Measurements from ENCODE around the gene OLA1. TPM values are rescaled to one million over a fixed set of nuclear protein-coding genes. Genes with fewer than 3 reads are reported as not detected.

The OLA1 gene
- total RNA-seq, 2 donors from 2014 or later = 127 to 181 TPM

- Histone ChIP-seq H3K4me3 (ENCODE audit: low read length) (no peak overlapping the region), H3K9me3 (ENCODE audit: control insufficient read depth, low read length) (no peaks in the 10 kb centered on the region), H3K4me1 (ENCODE audit: control insufficient read depth, insufficient read depth, low read length) (peaks cover 19% of the 10 kb centered on the region), H3K36me3 (ENCODE audit: control insufficient read depth, insufficient read depth, low read length) (no peaks in the 10 kb centered on the region), H3K27me3 (ENCODE audit: control insufficient read depth, insufficient read depth, low read length, poor library complexity, severe bottlenecking) (no peaks in the 10 kb centered on the region), H3K9ac (ENCODE audit: extremely low read depth, low read length, poor library complexity, severe bottlenecking) (no peak overlapping the region), H3K27ac (ENCODE audit: low read depth, low read length) (no peak overlapping the region)
- Mint-ChIP-seq H3K27ac (no peak overlapping the region), H3K4me1 (peaks cover 18% of the 10 kb centered on the region), H3K9me3 (no peaks in the 10 kb centered on the region), H3K36me3 (ENCODE audit: low read depth) (no peaks in the 10 kb centered on the region), H3K27me3 (ENCODE audit: insufficient read depth) (no peaks in the 10 kb centered on the region), H3K4me3 (no peak overlapping the region)
- 89 to 94% methylated on average over 18 to 23 of the region's 23 CpGs for WGBS, 2 experiments (ENCODE audit: insufficient coverage in 1 of 2, insufficient read length in 1 of 2)
- TF ChIP-seq, protein P1, sequence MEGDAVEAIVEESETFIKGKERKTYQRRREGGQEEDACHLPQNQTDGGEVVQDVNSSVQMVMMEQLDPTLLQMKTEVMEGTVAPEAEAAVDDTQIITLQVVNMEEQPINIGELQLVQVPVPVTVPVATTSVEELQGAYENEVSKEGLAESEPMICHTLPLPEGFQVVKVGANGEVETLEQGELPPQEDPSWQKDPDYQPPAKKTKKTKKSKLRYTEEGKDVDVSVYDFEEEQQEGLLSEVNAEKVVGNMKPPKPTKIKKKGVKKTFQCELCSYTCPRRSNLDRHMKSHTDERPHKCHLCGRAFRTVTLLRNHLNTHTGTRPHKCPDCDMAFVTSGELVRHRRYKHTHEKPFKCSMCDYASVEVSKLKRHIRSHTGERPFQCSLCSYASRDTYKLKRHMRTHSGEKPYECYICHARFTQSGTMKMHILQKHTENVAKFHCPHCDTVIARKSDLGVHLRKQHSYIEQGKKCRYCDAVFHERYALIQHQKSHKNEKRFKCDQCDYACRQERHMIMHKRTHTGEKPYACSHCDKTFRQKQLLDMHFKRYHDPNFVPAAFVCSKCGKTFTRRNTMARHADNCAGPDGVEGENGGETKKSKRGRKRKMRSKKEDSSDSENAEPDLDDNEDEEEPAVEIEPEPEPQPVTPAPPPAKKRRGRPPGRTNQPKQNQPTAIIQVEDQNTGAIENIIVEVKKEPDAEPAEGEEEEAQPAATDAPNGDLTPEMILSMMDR (conservative IDR thresholded peaks at IDR 0.05) = no peak
- DNase-seq = no peak
Observed at GRCh38 chr2:174026122-174026845, 222.0 kb downstream of the OLA1 start.

DNA sequence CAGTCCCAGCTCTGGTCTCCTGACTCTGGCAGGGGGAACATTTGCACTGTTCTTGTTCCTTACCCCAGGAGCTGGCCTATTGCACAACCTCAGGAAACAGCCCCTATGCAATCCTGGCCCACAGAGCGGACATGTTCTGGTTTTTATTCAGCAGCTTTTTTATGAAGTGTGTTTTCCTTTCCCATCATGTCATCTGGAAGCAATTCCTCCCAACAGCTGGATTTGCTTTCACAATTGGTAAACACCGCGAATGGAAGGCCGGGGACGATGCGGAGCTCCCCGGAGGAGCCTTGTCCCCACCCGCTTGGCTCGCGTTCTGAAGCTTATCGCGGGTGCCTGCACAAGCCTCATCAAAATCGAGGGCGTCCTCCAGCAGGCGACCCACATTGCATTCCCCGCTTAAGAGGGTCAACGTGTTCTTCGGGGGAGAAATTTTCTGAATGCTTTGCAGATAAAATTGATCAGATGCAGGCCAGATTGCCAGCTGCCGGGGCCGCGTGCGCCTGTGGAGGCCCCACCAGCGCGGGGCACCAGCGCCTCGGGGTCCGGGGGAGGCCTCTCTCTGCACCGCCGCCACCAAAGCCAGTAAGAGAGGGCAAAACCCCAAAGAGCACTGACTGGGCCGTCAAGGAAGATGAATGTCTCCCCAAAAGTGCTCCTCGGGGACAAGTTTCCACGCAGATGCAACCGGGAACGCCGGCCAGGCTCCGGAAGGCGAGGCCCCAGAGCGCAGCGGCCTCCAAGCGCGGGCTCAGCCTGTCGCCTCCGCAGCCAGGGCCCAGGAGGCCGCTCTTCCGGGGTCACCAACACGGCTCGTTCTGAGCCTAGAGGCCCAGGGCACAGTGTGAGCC lies 222.8 kb downstream of the OLA1 start:
- Histone ChIP-seq H3K4me3 (ENCODE audit: low read length) (no peak overlapping the region), H3K9me3 (ENCODE audit: control insufficient read depth, low read length) (no peaks in the 10 kb centered on the region), H3K4me1 (ENCODE audit: control insufficient read depth, insufficient read depth, low read length) (peaks cover 19% of the 10 kb centered on the region), H3K27ac (ENCODE audit: low read depth, low read length) (no peak overlapping the region), H3K36me3 (ENCODE audit: control insufficient read depth, insufficient read depth, low read length) (no peaks in the 10 kb centered on the region), H3K9ac (ENCODE audit: extremely low read depth, low read length, poor library complexity, severe bottlenecking) (no peak overlapping the region), H3K27me3 (ENCODE audit: control insufficient read depth, insufficient read depth, low read length, poor library complexity, severe bottlenecking) (no peaks in the 10 kb centered on the region)
- peaks cover 18% of the 10 kb centered on the region for H3K4me1 Mint-ChIP-seq
- 96% methylated on average over 39 to 47 of the region's 47 CpGs for WGBS, 2 experiments (ENCODE audit: insufficient coverage in 1 of 2, insufficient read length in 1 of 2)
- H3K36me3 Mint-ChIP-seq (ENCODE audit: low read depth) = no peaks in the 10 kb centered on the region
- no peak overlapping the region for H3K4me3 Mint-ChIP-seq
- H3K9me3 Mint-ChIP-seq = no peaks in the 10 kb centered on the region
- TF ChIP-seq, protein P1 (conservative IDR thresholded peaks at IDR 0.05) = no peak
- H3K27ac Mint-ChIP-seq = no peak overlapping the region
- no peaks in the 10 kb centered on the region for H3K27me3 Mint-ChIP-seq (ENCODE audit: insufficient read depth)
- DNase-seq = no peak

GRCh38 chr2:174024524-174025270 lies 223.6 kb downstream of the OLA1 start:
- Histone ChIP-seq H3K9me3 (ENCODE audit: control insufficient read depth, low read length) (no peaks in the 10 kb centered on the region), H3K4me1 (ENCODE audit: control insufficient read depth, insufficient read depth, low read length) (peaks cover 19% of the 10 kb centered on the region), H3K9ac (ENCODE audit: extremely low read depth, low read length, poor library complexity, severe bottlenecking) (no peak overlapping the region), H3K27ac (ENCODE audit: low read depth, low read length) (peak overlapping the region; percentile 19), H3K36me3 (ENCODE audit: control insufficient read depth, insufficient read depth, low read length) (no peaks in the 10 kb centered on the region), H3K4me3 (ENCODE audit: low read length) (peak overlapping the region; percentile 6), H3K27me3 (ENCODE audit: control insufficient read depth, insufficient read depth, low read length, poor library complexity, severe bottlenecking) (no peaks in the 10 kb centered on the region)
- WGBS, 2 experiments (ENCODE audit: insufficient coverage in 1 of 2, insufficient read length in 1 of 2) = 68 to 69% methylated on average over 12 to 14 of the region's 14 CpGs
- TF ChIP-seq, protein P1 (conservative IDR thresholded peaks at IDR 0.05) = no peak
- no peaks in the 10 kb centered on the region for H3K9me3 Mint-ChIP-seq
- H3K27ac Mint-ChIP-seq = peak overlapping the region; percentile 67
- H3K4me3 Mint-ChIP-seq = no peak overlapping the region
- no peak for DNase-seq
- no peaks in the 10 kb centered on the region for H3K27me3 Mint-ChIP-seq (ENCODE audit: insufficient read depth)
- no peaks in the 10 kb centered on the region for H3K36me3 Mint-ChIP-seq (ENCODE audit: low read depth)
- peaks cover 18% of the 10 kb centered on the region for H3K4me1 Mint-ChIP-seq
